Esophagus squamous epithelium (tissue), 5 donors: ENCODE measurements around the gene FCRLB. TPM values are rescaled to one million over a fixed set of nuclear protein-coding genes. Genes with fewer than 3 reads are reported as not detected.

Experiments used
- DNase-seq: peaks from one replicate; lab custom pipeline; 2025; lab: John Stamatoyannopoulos, UW
- H3K27ac ChIP-seq, 4 donors: fragments of 200-600 bp; sonication (generic); one replicate each; pipeline ENCODE4 v1.5.1; 2016 to 2019; ENCODE audit warnings: mild to moderate bottlenecking in 1 of 4
- H3K27me3 ChIP-seq, 4 donors: fragments of 200-600 bp; sonication (generic); 1 replicate in 3 of 4; 2 replicates in 1 of 4; pipeline versions ENCODE4 v1.5.1 to v1.6.0; 2017 to 2021; ENCODE audit warnings: antibody characterized with exemption in 1 of 4
- H3K36me3 ChIP-seq, 3 donors: fragments of 200-600 bp; sonication (generic); one replicate each; pipeline ENCODE4 v1.5.1; 2016 to 2019
- H3K4me1 ChIP-seq, 3 donors: fragments of 200-600 bp; sonication (generic); one replicate each; pipeline ENCODE4 v1.5.1; 2017 to 2019
- H3K4me3 ChIP-seq, 4 donors: fragments of 200-600 bp; sonication (generic); 1 replicate in 3 of 4; 2 replicates in 1 of 4; pipeline ENCODE4 v1.5.1; 2016 to 2019; ENCODE audit warnings: mild to moderate bottlenecking in 2 of 4, moderate library complexity in 1 of 4
- H3K9me3 ChIP-seq, 3 donors: fragments of 200-600 bp; sonication (generic); one replicate each; pipeline ENCODE4 v1.5.1; 2016 to 2019
- POLR2A ChIP-seq, 4 donors: fragments of 450-650 bp; IDR thresholded peaks; one replicate each; pipeline ENCODE4 v1.6.1; 2017; ENCODE audit warnings: antibody characterized with exemption in 4 of 4, mild to moderate bottlenecking in 4 of 4, moderate library complexity in 3 of 4
- WGBS, 2 donors: methylation state at CpG; one replicate each; pipeline ENCODE4 v1.1.5; 2018; 5-methylcytosine and 5-hydroxymethylcytosine counted together
- intact Hi-C: fragments of 100-400 bp; cut with DNase I; formaldehyde crosslinking; loops from one replicate; pipeline ENCODE4 v1.15.0; 2022
- total RNA-seq, 4 donors: library from RNA; depleted of rRNA; stranded (reverse); fragments of >200 nt; gene quantifications; one replicate each; pipeline ENCODE4 v1.1.0, GENCODE V29; 2016
- TF ChIP-seq, protein P1 (sequence below), 6 experiments: fragments of 450-650 bp in 4 of 6; fragments of 200-600 bp in 2 of 6; sonication (generic) in 2 of 6; IDR thresholded peaks; one replicate each; pipeline ENCODE4 v1.5.1; 2016 to 2019; ENCODE audit warnings: antibody characterized with exemption in 6 of 6, mild to moderate bottlenecking in 4 of 6, moderate library complexity in 4 of 6
- donor health status: DM: yes; HTN: yes; CAD: no.

FCRLB gene
- total RNA-seq, 4 donors from 2014 or later = 0.31 to 1.2 (median 0.83) TPM

DNA sequence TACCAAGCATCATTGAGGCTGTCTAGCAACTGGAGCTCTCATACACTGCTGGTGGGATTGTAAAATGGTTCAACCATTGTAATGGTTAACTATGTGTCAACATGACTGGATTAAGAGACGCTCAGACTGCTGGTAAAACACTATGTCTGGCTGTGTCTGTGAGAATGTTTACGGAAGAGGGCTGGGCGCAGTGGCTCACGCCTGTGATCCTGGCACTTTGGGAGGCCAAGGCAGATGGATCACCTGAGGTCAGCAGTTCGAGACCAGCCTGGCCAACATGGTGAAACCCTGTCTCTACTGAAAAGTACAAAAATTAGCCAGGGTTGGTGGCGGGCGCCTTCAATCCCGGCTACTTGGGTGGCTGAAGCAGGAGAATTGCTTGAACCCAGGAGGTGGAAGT, 19.1 kb upstream of the FCRLB start:
- TF ChIP-seq, protein P1, sequence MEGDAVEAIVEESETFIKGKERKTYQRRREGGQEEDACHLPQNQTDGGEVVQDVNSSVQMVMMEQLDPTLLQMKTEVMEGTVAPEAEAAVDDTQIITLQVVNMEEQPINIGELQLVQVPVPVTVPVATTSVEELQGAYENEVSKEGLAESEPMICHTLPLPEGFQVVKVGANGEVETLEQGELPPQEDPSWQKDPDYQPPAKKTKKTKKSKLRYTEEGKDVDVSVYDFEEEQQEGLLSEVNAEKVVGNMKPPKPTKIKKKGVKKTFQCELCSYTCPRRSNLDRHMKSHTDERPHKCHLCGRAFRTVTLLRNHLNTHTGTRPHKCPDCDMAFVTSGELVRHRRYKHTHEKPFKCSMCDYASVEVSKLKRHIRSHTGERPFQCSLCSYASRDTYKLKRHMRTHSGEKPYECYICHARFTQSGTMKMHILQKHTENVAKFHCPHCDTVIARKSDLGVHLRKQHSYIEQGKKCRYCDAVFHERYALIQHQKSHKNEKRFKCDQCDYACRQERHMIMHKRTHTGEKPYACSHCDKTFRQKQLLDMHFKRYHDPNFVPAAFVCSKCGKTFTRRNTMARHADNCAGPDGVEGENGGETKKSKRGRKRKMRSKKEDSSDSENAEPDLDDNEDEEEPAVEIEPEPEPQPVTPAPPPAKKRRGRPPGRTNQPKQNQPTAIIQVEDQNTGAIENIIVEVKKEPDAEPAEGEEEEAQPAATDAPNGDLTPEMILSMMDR (IDR thresholded peaks at IDR 0.05) = no peak
- no peak for TF ChIP-seq POLR2A (IDR thresholded peaks at IDR 0.05)
- no peak for DNase-seq
- intact Hi-C loops = no loop called here
- Histone ChIP-seq H3K4me3 (no peak overlapping the region), H3K9me3 (no peaks in the 10 kb centered on the region), H3K36me3 (no peaks in the 10 kb centered on the region), H3K27ac (no peak overlapping the region), H3K4me1 (no peaks in the 10 kb centered on the region), H3K27me3 (peaks cover 0 to 8% (median 0%) of the 10 kb centered on the region in 4 donors)
- WGBS, 2 donors = 52 to 71% methylated on average over 7 to 8 of the region's 8 CpGs

GRCh38 chr1:161705537-161705936, 15.8 kb upstream of the FCRLB start:
- TF ChIP-seq, protein P1 (IDR thresholded peaks at IDR 0.05) = no peak
- TF ChIP-seq POLR2A (IDR thresholded peaks at IDR 0.05) = no peak
- no peak overlapping the region for H3K4me3 ChIP-seq
- WGBS, 2 donors = 73 to 86% methylated on average over 4 of the region's 4 CpGs
- no peak overlapping the region for H3K27ac ChIP-seq
- peaks cover 0 to 7% (median 0%) of the 10 kb centered on the region in 4 donors for H3K27me3 ChIP-seq
- H3K4me1 ChIP-seq = no peaks in the 10 kb centered on the region
- intact Hi-C loops = no loop called here
- H3K9me3 ChIP-seq = no peaks in the 10 kb centered on the region
- no peak for DNase-seq
- no peaks in the 10 kb centered on the region for H3K36me3 ChIP-seq

DNA sequence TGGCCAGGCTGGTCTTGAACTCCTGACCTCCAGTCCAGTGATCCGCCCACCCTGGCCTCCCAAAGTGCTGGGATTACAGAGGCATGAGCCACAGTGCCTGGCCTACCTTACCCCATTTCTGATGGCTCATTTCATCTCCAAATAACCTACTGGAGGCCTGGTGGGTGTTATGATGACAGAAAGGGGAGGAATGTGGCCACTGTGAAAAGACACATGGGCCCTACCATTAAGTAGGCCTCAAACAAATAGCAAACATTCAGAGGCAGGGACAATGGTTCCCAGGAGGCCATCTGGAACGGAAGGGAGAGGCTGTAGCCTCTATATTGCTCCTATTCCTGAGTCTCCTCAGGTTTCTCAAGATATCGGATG, 15.2 kb upstream of the FCRLB start:
- no peak overlapping the region for H3K4me3 ChIP-seq
- H3K9me3 ChIP-seq = no peaks in the 10 kb centered on the region
- DNase-seq = no peak
- H3K4me1 ChIP-seq = no peaks in the 10 kb centered on the region
- intact Hi-C loops = no loop called here
- 78 to 79% methylated on average over 3 of the region's 3 CpGs for WGBS, 2 donors
- H3K27me3 ChIP-seq = peaks cover 0 to 7% (median 0%) of the 10 kb centered on the region in 4 donors
- no peak overlapping the region for H3K27ac ChIP-seq
- TF ChIP-seq, protein P1 (IDR thresholded peaks at IDR 0.05) = no peak
- no peak for TF ChIP-seq POLR2A (IDR thresholded peaks at IDR 0.05)
- no peaks in the 10 kb centered on the region for H3K36me3 ChIP-seq

- H3K4me1 ChIP-seq = no peaks in the 10 kb centered on the region
- intact Hi-C loops = no loop called here
- 22% methylated on average over 4 of the region's 4 CpGs for WGBS, 2 donors
- H3K27me3 ChIP-seq = peaks cover 0 to 7% (median 0%) of the 10 kb centered on the region in 4 donors
- H3K36me3 ChIP-seq = no peaks in the 10 kb centered on the region
- no peak for DNase-seq
- no peaks in the 10 kb centered on the region for H3K9me3 ChIP-seq
- H3K27ac ChIP-seq = no peak within 1 kb of the TSS
- no peak for TF ChIP-seq POLR2A (IDR thresholded peaks at IDR 0.05)
- TF ChIP-seq, protein P1 (IDR thresholded peaks at IDR 0.05) = no peak
- no peak within 1 kb of the TSS for H3K4me3 ChIP-seq
Observed at GRCh38 chr1:161706482-161707347, 14.6 kb upstream of the FCRLB start, which contains the start of gene FCRLA. FCRLA (plus strand) TSS chr1:161707229; CDS start chr1:161707265, 36 bp downstream.

GRCh38 chr1:161707503-161707902, 13.8 kb upstream of the FCRLB start:
- no peak for TF ChIP-seq POLR2A (IDR thresholded peaks at IDR 0.05)
- TF ChIP-seq, protein P1 (IDR thresholded peaks at IDR 0.05) = no peak
- no peak overlapping the region for H3K4me3 ChIP-seq
- H3K27me3 ChIP-seq = peaks cover 0 to 10% (median 0%) of the 10 kb centered on the region in 4 donors
- H3K27ac ChIP-seq = no peak overlapping the region
- H3K36me3 ChIP-seq = no peaks in the 10 kb centered on the region
- intact Hi-C loops = no loop called here
- H3K9me3 ChIP-seq = no peaks in the 10 kb centered on the region
- no peaks in the 10 kb centered on the region for H3K4me1 ChIP-seq
- no peak for DNase-seq
- WGBS, 2 donors = 80 to 81% methylated on average over 2 of the region's 2 CpGs
